Measurements from ENCODE around the gene ARHGEF17.

The ARHGEF17 gene

DNA sequence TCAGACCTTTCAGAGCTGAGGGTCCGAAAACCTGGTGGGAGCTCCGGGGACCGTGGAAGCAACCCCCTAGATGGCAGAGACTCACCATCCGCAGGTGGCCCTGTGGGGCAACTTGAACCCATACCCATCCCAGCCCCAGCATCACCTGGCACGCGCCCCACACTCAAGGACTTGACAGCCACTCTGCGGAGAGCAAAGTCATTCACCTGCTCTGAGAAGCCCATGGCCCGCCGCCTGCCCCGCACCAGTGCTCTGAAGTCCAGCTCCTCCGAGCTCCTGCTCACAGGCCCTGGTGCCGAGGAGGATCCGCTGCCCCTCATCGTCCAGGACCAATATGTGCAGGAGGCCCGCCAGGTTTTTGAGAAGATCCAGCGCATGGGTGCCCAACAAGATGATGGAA lies 2.0 kb downstream of the ARHGEF17 start:
- no peak for TF ChIP-seq ZNF274 (IDR thresholded peaks at IDR 0.05; ENCODE audit: low read depth, low read length)
- no peak overlapping the region for H3K4me3 ChIP-seq (ENCODE audit: low read length)

DNA sequence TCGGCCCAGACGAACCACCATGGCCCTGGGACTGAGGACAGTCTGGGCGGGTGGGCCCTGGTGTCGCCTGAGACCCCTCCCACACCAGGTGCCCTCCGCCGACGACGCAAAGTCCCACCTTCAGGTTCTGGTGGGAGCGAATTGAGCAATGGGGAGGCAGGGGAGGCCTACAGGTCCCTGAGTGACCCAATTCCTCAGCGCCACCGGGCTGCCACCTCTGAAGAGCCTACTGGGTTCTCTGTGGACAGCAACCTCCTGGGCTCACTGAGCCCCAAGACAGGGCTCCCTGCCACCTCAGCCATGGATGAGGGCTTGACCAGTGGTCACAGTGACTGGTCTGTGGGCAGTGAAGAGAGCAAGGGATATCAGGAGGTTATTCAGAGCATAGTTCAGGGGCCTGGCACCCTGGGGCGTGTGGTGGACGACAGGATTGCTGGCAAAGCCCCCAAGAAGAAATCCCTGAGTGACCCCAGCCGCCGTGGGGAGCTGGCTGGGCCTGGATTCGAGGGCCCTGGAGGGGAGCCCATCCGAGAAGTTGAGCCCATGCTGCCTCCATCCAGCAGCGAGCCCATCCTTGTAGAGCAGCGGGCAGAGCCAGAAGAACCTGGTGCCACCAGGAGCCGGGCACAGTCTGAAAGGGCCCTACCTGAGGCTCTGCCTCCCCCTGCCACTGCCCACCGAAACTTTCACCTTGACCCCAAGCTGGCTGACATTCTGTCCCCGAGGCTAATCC lies 2.8 kb downstream of the ARHGEF17 start:
- no peak for TF ChIP-seq ZNF274 (IDR thresholded peaks at IDR 0.05; ENCODE audit: low read depth, low read length)
- H3K4me3 ChIP-seq (ENCODE audit: low read length) = no peak overlapping the region

DNA sequence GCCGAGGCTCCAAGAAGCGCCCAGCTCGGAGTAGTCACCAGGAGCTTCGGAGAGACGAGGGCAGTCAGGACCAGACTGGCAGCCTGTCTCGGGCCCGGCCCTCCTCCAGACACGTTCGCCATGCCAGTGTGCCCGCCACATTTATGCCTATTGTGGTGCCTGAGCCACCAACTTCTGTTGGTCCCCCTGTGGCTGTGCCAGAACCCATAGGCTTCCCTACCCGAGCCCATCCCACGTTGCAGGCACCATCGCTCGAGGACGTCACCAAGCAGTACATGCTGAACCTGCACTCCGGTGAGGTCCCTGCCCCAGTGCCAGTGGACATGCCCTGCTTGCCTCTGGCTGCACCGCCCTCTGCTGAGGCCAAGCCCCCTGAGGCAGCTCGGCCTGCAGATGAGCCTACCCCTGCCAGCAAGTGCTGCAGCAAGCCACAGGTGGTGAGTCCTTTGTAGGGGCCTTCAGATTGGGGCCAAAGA lies 3.4 kb downstream of the ARHGEF17 start:
- no peak overlapping the region for H3K4me3 ChIP-seq (ENCODE audit: low read length)
- TF ChIP-seq ZNF274 (IDR thresholded peaks at IDR 0.05; ENCODE audit: low read depth, low read length) = no peak

DNA sequence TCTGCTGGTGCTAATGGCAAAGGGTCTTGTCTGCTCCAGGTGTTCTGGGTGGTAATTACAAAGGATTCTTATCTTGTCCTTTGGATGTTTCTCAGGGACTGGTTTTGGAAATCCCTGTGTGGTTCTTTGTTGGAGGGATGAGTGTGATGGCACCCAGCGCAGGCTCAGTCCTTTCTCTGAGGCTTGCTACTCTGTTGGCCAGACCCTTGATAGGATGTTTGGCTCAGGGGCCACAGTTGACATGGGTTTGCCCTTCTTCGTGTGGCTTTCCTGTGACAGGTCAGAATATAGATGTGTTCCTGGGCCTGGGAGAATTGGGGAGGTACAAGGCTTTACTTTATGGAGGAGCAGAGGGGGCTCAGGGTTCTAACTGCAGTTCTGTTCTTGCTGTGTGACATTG lies 4.0 kb downstream of the ARHGEF17 start:
- TF ChIP-seq ZNF274 (IDR thresholded peaks at IDR 0.05; ENCODE audit: low read depth, low read length) = no peak
- no peak overlapping the region for H3K4me3 ChIP-seq (ENCODE audit: low read length)

DNA sequence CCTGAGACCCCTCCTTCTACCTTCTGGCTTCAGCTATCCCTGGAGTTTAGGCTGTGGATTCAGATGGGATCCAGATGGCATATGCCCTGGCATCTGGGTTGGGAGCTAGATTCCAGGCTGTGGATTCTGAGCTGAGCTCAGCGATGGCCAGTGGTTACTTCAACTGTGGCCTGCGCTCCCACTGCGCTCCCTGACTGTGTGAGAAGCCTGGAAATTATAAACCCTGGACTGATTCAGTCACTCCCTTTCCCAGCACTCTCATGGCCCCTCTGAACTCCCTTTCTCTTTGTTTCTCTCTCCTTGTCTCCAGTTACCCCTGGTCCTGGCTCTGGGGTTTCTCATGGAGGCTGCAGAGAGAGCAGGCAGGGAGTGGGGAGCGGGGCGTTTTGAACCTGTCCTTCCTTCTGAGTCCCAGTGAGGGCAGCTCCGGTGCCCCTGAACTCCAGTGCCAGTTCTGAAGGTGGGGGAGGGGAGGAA lies 4.8 kb downstream of the ARHGEF17 start:
- TF ChIP-seq ZNF274 (IDR thresholded peaks at IDR 0.05; ENCODE audit: low read depth, low read length) = no peak

DNA sequence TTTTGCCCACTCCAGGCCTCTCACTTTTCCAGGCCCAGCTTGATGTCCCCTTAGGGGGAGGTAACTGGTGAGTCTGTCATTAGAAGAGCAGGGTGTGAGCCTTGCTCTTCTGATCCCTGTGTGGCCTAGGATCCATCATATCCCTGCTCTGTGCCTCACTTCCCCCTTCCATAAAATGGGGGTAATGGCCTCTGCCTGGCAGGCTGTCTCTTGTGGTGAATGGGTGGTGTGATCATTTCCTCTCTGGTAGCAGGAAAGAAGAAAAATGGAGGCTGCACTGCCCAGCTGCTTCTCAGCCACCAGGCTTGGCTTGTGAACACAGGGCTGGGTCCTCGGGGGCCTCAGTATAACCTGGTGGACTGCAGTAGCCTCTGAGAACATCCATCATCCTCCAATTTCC lies 5.6 kb downstream of the ARHGEF17 start:
- no peak for TF ChIP-seq ZNF274 (IDR thresholded peaks at IDR 0.05; ENCODE audit: low read depth, low read length)
- H3K4me3 ChIP-seq (ENCODE audit: low read length) = no peak overlapping the region

More for the DNA sequence above, 4.8 kb downstream of the ARHGEF17 start:
- no peak overlapping the region for H3K4me3 ChIP-seq (ENCODE audit: low read length)

DNA sequence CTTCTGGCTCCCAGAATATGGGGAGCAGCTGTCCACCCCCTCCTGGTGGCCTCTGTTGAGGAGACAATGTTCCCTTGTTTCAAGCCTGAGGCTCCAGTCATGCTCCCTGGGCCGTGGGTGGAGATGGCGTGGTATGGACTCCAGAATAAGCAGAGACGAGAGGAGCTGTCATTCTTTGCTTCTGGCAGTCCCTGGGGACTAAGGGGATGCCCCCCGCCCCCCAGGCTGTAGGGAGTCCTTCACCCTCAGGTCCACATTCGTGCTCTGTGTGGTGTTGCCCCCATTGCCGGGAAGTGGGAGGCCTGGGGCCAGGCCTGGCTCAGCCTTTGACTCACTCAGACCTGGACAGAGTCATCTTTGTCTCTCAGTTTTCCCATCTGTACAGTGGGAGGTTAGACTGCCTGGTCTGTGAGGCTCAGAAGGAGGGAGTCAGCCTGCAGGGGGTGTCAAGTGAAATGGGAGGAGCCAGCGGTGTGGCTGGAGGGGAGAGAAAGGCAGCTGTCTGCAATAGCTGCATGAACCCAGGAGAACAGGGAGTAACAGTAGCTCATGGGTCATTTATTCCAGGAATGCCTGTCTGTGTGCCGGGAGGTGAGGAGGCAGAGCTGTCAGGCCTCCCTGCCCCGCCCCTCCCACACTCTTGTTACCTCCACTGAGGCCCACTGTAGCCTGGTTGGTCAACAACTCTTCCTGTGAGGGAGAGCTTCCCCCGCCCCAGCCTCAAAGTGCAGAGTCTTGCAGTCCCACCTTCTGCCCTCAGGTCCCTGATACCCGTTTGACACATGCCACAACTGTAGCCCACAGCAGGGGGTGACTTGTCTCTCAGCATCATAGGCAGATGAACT lies 6.3 kb downstream of the ARHGEF17 start:
- no peak overlapping the region for H3K4me3 ChIP-seq (ENCODE audit: low read length)
- no peak for TF ChIP-seq ZNF274 (IDR thresholded peaks at IDR 0.05; ENCODE audit: low read depth, low read length)

DNA sequence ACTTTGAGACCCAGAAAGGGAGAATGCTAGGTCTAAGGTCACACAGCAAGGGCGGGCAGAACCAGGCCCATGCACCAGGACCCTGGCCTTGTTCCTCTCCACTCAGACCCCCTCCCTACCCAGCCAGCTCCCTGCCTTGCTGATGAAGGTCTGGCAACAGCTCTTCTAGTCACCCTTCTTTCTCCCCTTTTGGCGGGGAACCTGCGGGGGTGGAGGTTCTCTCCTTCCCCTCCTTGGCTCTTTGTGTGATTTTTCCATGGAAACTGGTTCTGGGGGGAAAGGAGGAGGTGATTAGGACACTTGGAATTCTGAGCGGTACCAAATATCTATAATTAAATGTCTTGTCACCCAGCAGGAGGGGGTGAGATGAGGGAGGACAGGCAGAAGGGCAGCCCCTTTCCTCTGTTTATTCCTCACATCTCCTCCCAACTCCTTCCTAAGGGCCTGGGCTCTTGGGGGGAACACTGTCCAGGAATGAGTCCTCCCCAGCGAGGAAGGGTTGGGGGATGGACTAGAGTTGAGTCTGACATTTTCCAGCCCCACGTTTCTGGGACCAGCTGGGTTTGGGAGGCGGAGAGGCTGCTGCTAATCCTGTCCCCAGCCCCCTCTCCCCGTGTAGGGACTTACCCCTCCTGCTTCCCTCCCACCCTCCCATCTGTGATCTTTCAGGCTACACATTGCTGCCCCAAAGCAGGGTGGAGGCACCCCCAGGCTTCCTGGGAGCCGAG lies 7.4 kb downstream of the ARHGEF17 start:
- TF ChIP-seq ZNF274 (IDR thresholded peaks at IDR 0.05; ENCODE audit: low read depth, low read length) = no peak

DNA sequence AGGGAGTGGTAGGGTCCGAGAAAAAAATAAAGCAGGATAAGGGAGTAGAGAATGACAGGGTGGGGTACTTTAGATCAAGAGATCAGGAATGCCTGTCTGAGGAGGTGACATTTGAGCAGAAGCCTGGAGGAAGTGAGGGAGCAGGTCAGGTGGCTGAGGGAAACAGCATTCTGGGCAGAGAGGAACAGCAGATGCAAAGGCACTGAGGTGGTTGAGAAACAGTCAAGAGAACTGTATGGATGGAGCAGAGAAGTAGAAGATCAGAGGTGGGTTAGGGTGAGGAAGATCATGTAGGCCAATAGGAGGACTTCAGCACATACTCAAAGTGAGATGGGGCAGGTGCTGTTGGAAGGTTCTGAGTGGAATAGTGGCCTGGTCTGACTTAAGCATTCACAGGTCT lies 8.3 kb downstream of the ARHGEF17 start:
- H3K4me3 ChIP-seq (ENCODE audit: low read length) = no peak overlapping the region
- no peak for TF ChIP-seq ZNF274 (IDR thresholded peaks at IDR 0.05; ENCODE audit: low read depth, low read length)

More for the DNA sequence above, 7.4 kb downstream of the ARHGEF17 start:
- no peak overlapping the region for H3K4me3 ChIP-seq (ENCODE audit: low read length)

DNA sequence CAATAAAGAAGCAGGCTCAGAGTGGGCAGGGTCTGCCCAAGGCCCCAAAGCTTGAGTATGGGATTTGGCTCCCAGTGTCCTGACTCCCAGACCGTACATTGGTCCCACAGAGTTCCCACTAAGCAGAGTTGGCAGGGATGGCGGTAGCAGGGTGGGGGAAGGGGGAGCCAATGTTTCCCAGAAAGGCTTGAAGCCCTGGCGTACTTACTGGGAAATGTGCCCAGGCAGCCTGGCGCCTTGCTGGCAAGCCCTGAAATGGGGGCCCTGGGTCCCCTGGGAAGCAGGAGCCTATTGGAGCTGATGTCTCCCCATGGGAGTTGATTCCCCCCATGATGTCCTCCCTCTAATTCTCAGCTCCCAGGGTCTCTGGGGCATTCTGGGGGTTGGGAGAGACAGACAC lies 9.3 kb downstream of the ARHGEF17 start:
- H3K4me3 ChIP-seq (ENCODE audit: low read length) = no peak overlapping the region
- TF ChIP-seq ZNF274 (IDR thresholded peaks at IDR 0.05; ENCODE audit: low read depth, low read length) = no peak

DNA sequence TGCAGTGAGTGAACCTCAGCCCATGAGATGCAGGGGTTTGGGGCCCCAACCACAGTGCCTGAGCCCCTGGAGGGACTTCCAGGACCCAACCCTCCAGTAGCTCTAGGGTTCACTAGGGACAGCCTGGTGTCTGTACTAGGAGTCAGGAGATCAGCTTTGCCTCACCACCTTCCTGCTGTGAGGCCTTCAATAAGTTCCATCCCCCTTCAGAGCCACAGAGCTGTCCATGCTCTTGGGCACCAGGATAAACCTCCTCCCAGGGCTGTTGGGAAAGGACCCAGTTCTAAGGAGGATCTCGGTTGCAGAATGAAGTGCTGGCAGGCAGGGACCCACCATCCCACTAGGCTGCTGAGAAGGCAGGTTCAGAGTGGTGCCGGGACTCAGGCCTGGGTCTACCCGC lies 9.7 kb downstream of the ARHGEF17 start:
- no peak overlapping the region for H3K4me3 ChIP-seq (ENCODE audit: low read length)
- TF ChIP-seq ZNF274 (IDR thresholded peaks at IDR 0.05; ENCODE audit: low read depth, low read length) = no peak

DNA sequence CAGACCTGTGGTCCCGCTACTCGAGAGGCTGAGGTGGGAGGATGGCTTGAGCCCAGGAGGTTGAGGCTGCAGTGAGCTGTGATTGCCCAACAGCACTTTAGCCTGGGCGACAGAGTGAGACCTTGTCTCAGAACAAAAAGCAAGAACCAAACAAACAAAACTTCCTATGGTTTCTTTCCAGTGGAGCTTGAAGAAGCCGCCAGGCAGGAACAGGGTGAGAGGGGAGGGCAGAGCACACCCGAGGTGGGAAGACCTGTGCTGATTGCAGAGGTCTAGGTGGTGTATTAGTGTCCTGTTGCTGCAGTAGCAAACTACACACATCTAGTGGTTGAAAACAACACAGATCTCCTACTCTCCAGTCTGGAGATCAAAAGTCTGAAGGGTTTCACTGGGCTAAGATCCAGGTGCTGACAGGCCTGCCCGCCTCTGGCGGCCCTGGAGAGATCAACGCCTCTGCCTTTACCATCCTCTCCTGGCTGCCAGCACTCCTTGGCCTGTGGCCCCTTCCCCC lies 10.5 kb downstream of the ARHGEF17 start:
- no peak for TF ChIP-seq ZNF274 (IDR thresholded peaks at IDR 0.05; ENCODE audit: low read depth, low read length)
- H3K4me3 ChIP-seq (ENCODE audit: low read length) = no peak overlapping the region

DNA sequence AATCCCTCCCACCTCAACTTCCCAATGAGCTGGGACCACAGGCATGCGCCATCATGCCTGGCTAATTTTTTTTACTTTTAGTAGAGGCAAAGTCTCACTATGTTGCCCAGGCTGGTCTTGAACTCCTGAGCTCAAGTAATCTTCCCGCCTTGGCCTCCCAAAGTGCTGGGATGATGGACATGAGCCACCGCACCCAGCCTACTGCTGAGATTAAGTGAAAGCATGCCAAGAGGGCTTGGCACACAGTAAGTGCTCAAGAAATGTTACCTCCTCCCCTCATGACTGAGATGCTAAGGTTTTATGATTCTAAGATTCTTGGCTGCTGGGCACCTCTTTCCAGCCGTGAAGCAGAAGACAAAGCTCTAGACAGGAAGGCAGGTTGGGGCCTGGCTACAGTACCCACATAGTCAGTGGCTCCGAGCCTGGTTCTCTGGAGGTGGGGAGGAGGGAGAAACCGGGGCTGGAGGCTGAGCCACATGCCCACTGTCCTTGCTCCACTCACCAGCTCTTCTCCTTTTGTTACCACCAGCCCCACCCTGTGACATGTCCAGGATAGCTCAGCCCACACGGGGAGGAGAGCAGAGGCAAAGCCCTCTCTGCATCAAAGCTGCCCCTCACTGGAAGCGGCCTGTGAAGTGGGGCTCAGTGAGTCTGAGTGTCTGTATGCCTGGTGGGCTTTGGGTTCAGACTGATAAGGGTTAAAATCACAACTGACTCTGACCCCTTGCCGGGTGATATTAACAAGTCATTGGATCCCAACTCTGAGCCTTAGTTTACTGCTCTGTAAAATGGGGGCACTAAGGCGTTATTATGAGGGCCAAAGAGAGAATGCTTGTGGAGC lies 12.9 kb downstream of the ARHGEF17 start:
- no peak for TF ChIP-seq ZNF274 (IDR thresholded peaks at IDR 0.05; ENCODE audit: low read depth, low read length)
- no peak overlapping the region for H3K4me3 ChIP-seq (ENCODE audit: low read length)

All from GM08714 (cell line).